GM23338 (cell line): ENCODE results near the gene ZNF415. TPM values are rescaled to one million over a fixed set of nuclear protein-coding genes. Genes with fewer than 3 reads are reported as not detected.

Source experiments
- ATAC-seq: fragments of 200-7000 bp; cut with Tn5 transposase; 3 replicates; pipeline ENCODE4 v1.9.1; 2020
- DNase-seq: peaks from one replicate; pipeline ENCODE4 v3.0.0-alpha.2; 2015; ENCODE audit warnings: low spot score
- H2AFZ ChIP-seq: fragments of 200-600 bp; sonication (generic); 2 replicates; pipeline ENCODE4 v1.8.0; 2016; ENCODE audit warnings: antibody characterized with exemption, mild to moderate bottlenecking, moderate library complexity
- H3F3A ChIP-seq: fragments of 200-600 bp; sonication (generic); replicated peaks from 2 replicates; pipeline ENCODE4 v1.8.0; 2017; ENCODE audit warnings: antibody characterized with exemption, mixed run types, low read depth
- H3K27ac ChIP-seq: fragments of 200-600 bp; sonication (generic); 2 replicates; pipeline ENCODE4 v1.6.1; 2016; ENCODE audit warnings: low read depth
- H3K27me3 ChIP-seq: fragments of 200-600 bp; sonication (generic); 2 replicates; pipeline ENCODE4 v1.8.0; 2016; ENCODE audit warnings: mild to moderate bottlenecking, mixed run types, moderate library complexity; ENCODE audit not compliant: insufficient read depth
- H3K36me3 ChIP-seq: fragments of 200-600 bp; sonication (generic); 2 replicates; pipeline ENCODE4 v1.8.0; 2016; ENCODE audit warnings: mild to moderate bottlenecking; ENCODE audit not compliant: insufficient read depth
- H3K4me1 ChIP-seq: fragments of 200-600 bp; sonication (generic); 2 replicates; pipeline ENCODE4 v1.8.0; 2016; ENCODE audit warnings: mild to moderate bottlenecking, moderate library complexity; ENCODE audit not compliant: insufficient read depth
- H3K4me2 ChIP-seq: fragments of 200-600 bp; sonication (generic); 2 replicates; pipeline ENCODE4 v1.7.1; 2017; ENCODE audit warnings: mixed run types
- H3K4me3 ChIP-seq: fragments of 200-600 bp; sonication (generic); 2 replicates; pipeline ENCODE4 v1.6.1; 2016; ENCODE audit warnings: mixed run types
- H3K79me2 ChIP-seq: fragments of 200-600 bp; sonication (generic); replicated peaks from 2 replicates; pipeline ENCODE4 v1.8.0; 2017; ENCODE audit warnings: mild to moderate bottlenecking; ENCODE audit not compliant: insufficient read depth
- H3K9me2 ChIP-seq: fragments of 200-600 bp; sonication (generic); 2 replicates; pipeline ENCODE4 v1.8.0; 2017; ENCODE audit not compliant: insufficient read depth
- H4K20me1 ChIP-seq: fragments of 200-600 bp; sonication (generic); replicated peaks from 2 replicates; pipeline ENCODE4 v1.8.0; 2017; ENCODE audit warnings: mild to moderate bottlenecking; ENCODE audit not compliant: insufficient read depth
- H3K27ac Mint-ChIP-seq: 2 replicates; pipeline ENCODE4 v1.8.0; 2020; ENCODE audit warnings: inconsistent platforms, mild to moderate bottlenecking, moderate library complexity, mixed read lengths
- H3K27me3 Mint-ChIP-seq: 3 replicates; pipeline ENCODE4 v1.8.0; 2022; ENCODE audit warnings: low read depth, mild to moderate bottlenecking, moderate library complexity, mixed read lengths, inconsistent platforms; ENCODE audit not compliant: insufficient read depth, poor library complexity
- H3K36me3 Mint-ChIP-seq: 3 replicates; pipeline ENCODE4 v1.8.0; 2021; ENCODE audit warnings: low read depth, mild to moderate bottlenecking, inconsistent platforms, moderate library complexity, mixed read lengths
- H3K4me1 Mint-ChIP-seq: 3 replicates; pipeline ENCODE4 v1.8.0; 2020; ENCODE audit warnings: mild to moderate bottlenecking, inconsistent platforms, mixed read lengths
- H3K4me3 Mint-ChIP-seq: 3 replicates; pipeline ENCODE4 v1.8.0; 2021; ENCODE audit warnings: moderate library complexity, mild to moderate bottlenecking, inconsistent platforms, mixed read lengths
- H3K9me3 Mint-ChIP-seq: 3 replicates; pipeline ENCODE4 v1.8.0; 2020; ENCODE audit warnings: moderate library complexity, mild to moderate bottlenecking, inconsistent platforms, mixed read lengths
- CREB1 ChIP-seq: fragments of 250-450 bp; sonication (Bioruptor Pico); IDR thresholded peaks from 2 replicates; pipeline ENCODE4 v1.5.0; 2020; ENCODE audit warnings: low read depth, mild to moderate bottlenecking, moderate library complexity
- CTCF ChIP-seq, 2 experiments: fragments of 200-600 bp in 1 of 2; sonication (generic) in 1 of 2; conservative IDR thresholded peaks; 2 replicates each; pipeline versions ENCODE4 v1.5.1 to v1.6.1; 2016 to 2017; ENCODE audit warnings: antibody characterized with exemption in 2 of 2, low read depth in 2 of 2, mild to moderate bottlenecking in 2 of 2, moderate library complexity in 1 of 2
- ETS1 ChIP-seq: IDR thresholded peaks from 2 replicates; pipeline ENCODE4 v1.6.1; 2016; ENCODE audit warnings: antibody characterized with exemption
- EZH2 ChIP-seq: fragments of 200-600 bp; sonication (generic); IDR thresholded peaks from one replicate; pipeline ENCODE4 v1.8.0; 2017; ENCODE audit warnings: antibody characterized with exemption, mild to moderate bottlenecking, low read depth; ENCODE audit not compliant: unreplicated experiment
- EZH2phosphoT487 ChIP-seq: fragments of 200-600 bp; sonication (generic); IDR thresholded peaks from one replicate; pipeline ENCODE4 v1.8.1; 2018; ENCODE audit warnings: antibody characterized with exemption; ENCODE audit not compliant: unreplicated experiment
- JUNB ChIP-seq: IDR thresholded peaks from one replicate; pipeline ENCODE4 v1.6.1; 2016; ENCODE audit warnings: antibody characterized with exemption; ENCODE audit not compliant: unreplicated experiment
- NANOG ChIP-seq: IDR thresholded peaks from 2 replicates; pipeline ENCODE4 v1.6.1; 2016; ENCODE audit warnings: antibody characterized with exemption, borderline replicate concordance
- POLR2AphosphoS5 ChIP-seq: IDR thresholded peaks from 2 replicates; pipeline ENCODE4 v1.6.1; 2016; ENCODE audit warnings: antibody characterized with exemption, low read depth
- REST ChIP-seq: IDR thresholded peaks from one replicate; pipeline ENCODE4 v1.6.1; 2018; ENCODE audit warnings: antibody characterized with exemption; ENCODE audit not compliant: unreplicated experiment
- STAT1 ChIP-seq: IDR thresholded peaks from one replicate; pipeline ENCODE4 v1.6.1; 2016; ENCODE audit warnings: antibody characterized with exemption; ENCODE audit not compliant: unreplicated experiment
- ZNF114 ChIP-seq: fragments of 250-450 bp; sonication (Bioruptor Pico); IDR thresholded peaks from 2 replicates; pipeline ENCODE4 v1.5.0; 2020; ENCODE audit warnings: mild to moderate bottlenecking, moderate library complexity
- ZNF331 ChIP-seq: fragments of 250-450 bp; sonication (Bioruptor Pico); IDR thresholded peaks from 2 replicates; pipeline ENCODE4 v1.5.0; 2020; ENCODE audit warnings: low read depth, mild to moderate bottlenecking, moderate library complexity
- ZNF462 ChIP-seq: fragments of 250-450 bp; sonication (Bioruptor Pico); IDR thresholded peaks from 2 replicates; pipeline ENCODE4 v1.5.0; 2020; ENCODE audit warnings: mild to moderate bottlenecking, moderate library complexity
- polyA plus RNA-seq: library from polyadenylated mRNA; unstranded; fragments of >200 nt; fragmentation: Nextera tagmentation; extraction: Ambion mirVana; gene quantifications from 2 replicates; pipeline ENCODE4 v1.2.1, GENCODE V29; 2016
- total RNA-seq: library from RNA; depleted of rRNA; stranded (reverse); fragments of >200 nt; shearing (Covaris generic); gene quantifications from 2 replicates; pipeline ENCODE4 v1.2.3, GENCODE V29; 2014

ZNF415 gene
- total and polyA plus RNA-seq, 2 experiments from 2014 or later = 9.2 to 9.3 TPM

- peak overlapping the region; percentile 52 for H3K4me3 ChIP-seq
- no peaks in the 10 kb centered on the region for H3K9me3 Mint-ChIP-seq
- peaks cover 37% of the 10 kb centered on the region for H3K4me1 Mint-ChIP-seq
- H3K4me3 Mint-ChIP-seq = peak overlapping the region; percentile 71
- H4K20me1 ChIP-seq = peaks cover 9% of the 10 kb centered on the region
- H3K36me3 ChIP-seq = peaks cover 7% of the 10 kb centered on the region; the same call in 1 of the 2 replicates
- DNase-seq (peak; percentile 93), ATAC-seq (peak; percentile 79)
- H3K27me3 Mint-ChIP-seq = peaks cover 13% of the 10 kb centered on the region
- H3K36me3 Mint-ChIP-seq = peaks cover 21% of the 10 kb centered on the region
- H3K27ac Mint-ChIP-seq = peak overlapping the region; percentile 83
- no peak overlapping the region for H2AFZ ChIP-seq
- H3K9me2 ChIP-seq = no peaks in the 10 kb centered on the region
- no peaks in the 10 kb centered on the region for H3K27me3 ChIP-seq
- H3K27ac ChIP-seq = peak overlapping the region; percentile 91
- TF ChIP-seq JUNB (no peak), EZH2 (no peak), POLR2AphosphoS5 (no peak), REST (no peak), ZNF114 (CRISPR knock-in tag) (no peak), ZNF462 (CRISPR knock-in tag) (no peak), CTCF (conservative IDR thresholded peaks at IDR 0.05; ENCODE audit: low read depth in 2 of 2) (no peak), EZH2phosphoT487 (no peak), ZNF331 (no peak), ETS1 (no peak), NANOG (no peak), CREB1 (CRISPR knock-in tag) (no peak), STAT1 (no peak)
- 0 out of 2 replicates have a peak, but pooled peaks cover 3% of the 10 kb centered on the region for H3F3A ChIP-seq
- H3K4me2 ChIP-seq = peak overlapping the region; percentile 75
- peaks cover 41% of the 10 kb centered on the region for H3K79me2 ChIP-seq
- peaks cover 23% of the 10 kb centered on the region for H3K4me1 ChIP-seq
Observed at GRCh38 chr19:53094754-53095575, 37.7 kb downstream of the ZNF415 start.
